GM18861 (cell line): ENCODE data around the gene NPIPB6.
A peak's percentile ranks its signal among the peaks of the same experiment; 100 is the strongest.
"Not testable (repeated sequence)": the region's sequence is repeated elsewhere in the genome, so short reads cannot be mapped to it uniquely, and the experiment has no call there.

ENCODE experiments used
- ATAC-seq: cut with Tn5 transposase; IDR thresholded peaks from one replicate; pipeline ENCODE4 v1.9.1; 2021; ENCODE audit not compliant: unreplicated experiment

The NPIPB6 gene

GRCh38 chr16:28363408-28363807 lies at the start of gene NPIPB6:
Gene NPIPB6, minus strand, starts transcription at chr16:28363508. Its CDS starts 686 bp downstream, at chr16:28362822.
- not testable (repeated sequence) for ATAC-seq

DNA sequence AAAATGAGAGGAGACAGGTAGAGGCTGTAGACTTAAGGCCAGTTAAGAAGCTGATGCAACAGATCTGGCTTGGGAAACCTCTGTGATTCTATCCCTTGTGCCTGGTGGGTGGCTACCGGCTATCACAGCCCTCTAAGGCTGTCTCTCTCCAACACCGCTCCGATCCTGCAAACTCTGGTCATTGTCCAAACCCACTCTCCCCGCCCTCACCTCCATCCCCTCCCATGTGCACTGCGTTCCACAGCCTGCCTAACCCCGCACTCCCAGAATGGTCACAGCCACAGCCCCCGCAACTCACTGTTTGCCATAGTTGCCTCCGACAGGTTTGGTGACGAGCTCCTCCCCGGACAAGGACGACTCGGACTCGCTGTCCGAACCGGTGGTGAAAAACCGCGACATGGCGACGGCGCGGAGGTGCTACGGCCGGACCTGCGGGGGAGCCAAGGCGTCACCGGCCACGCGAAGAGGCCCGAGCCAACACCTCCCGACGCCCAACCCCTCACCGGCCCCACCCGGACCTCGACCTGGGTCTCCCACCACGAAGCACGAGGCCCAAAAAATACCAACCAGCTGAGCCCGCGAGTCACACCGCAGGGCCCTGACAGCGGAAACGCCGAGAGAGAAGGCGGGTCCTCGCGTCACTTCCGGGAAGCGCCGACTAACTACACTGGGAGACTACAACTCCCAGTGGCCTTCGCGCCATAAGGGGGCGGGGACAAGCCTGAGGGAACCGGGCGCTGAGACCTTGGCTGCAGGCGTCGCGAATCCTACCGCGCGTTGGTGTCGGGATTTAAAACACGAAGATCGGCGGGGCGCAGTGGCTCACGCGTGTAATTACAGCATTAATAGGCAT lies 40.1 kb upstream of the NPIPB6 start, which contains the start of gene EIF3CL:
TSS of gene EIF3CL (minus strand) at position 622 of the 853 bp plus-strand sequence. CDS start at position 399, 223 bp downstream.
- peak; percentile 95 for ATAC-seq

GRCh38 chr16:28392054-28392453 lies 28.7 kb upstream of the NPIPB6 start:
- ATAC-seq: not testable (repeated sequence)

- not testable (repeated sequence) for ATAC-seq
Observed at GRCh38 chr16:28382177-28382867, 19.0 kb upstream of the NPIPB6 start.

DNA sequence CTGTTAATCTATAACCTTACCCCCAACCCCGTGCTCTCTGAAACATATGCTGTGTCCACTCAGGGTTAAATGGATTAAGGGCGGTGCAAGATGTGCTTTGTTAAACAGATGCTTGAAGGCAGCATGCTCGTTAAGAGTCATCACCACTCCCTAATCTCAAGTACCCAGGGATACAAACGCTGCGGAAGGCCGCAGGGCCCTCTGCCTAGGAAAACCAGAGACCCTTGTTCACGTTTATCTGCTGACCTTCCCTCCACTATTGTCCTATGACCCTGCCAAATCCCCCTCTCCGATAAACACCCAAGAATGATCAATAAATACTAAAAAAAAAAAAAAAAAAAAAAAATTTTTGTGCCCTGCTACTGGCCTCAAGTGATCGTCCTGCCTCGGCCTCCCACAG lies 14.5 kb upstream of the NPIPB6 start:
- not testable (repeated sequence) for ATAC-seq

GRCh38 chr16:28377108-28377625 lies 13.9 kb upstream of the NPIPB6 start:
- not testable (repeated sequence) for ATAC-seq

GRCh38 chr16:28375115-28375514 lies 11.8 kb upstream of the NPIPB6 start:
- not testable (repeated sequence) for ATAC-seq

GRCh38 chr16:28374281-28374680 lies 11.0 kb upstream of the NPIPB6 start:
- ATAC-seq: not testable (repeated sequence)

DNA sequence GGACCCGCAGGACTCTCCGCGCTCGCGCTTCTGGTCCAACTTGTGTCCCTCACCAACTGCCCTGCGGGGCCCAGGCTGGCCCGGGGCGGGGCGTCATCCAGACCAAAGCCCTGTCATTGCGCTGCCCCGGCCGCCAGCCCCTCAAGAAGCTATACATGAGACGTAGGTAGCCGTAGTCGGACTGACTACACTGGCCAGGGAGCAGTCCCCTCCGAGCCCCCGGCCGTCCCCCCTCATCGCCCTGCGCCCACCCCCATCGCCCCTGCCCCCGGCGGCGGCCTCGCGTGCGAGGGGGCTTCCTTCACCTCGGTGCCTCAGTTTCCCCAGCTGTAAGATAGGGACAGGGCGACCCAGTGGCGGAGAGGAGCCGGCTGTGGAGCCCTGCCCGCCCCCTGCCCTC lies 4.6 kb upstream of the NPIPB6 start:
- ATAC-seq: not testable (repeated sequence)

DNA sequence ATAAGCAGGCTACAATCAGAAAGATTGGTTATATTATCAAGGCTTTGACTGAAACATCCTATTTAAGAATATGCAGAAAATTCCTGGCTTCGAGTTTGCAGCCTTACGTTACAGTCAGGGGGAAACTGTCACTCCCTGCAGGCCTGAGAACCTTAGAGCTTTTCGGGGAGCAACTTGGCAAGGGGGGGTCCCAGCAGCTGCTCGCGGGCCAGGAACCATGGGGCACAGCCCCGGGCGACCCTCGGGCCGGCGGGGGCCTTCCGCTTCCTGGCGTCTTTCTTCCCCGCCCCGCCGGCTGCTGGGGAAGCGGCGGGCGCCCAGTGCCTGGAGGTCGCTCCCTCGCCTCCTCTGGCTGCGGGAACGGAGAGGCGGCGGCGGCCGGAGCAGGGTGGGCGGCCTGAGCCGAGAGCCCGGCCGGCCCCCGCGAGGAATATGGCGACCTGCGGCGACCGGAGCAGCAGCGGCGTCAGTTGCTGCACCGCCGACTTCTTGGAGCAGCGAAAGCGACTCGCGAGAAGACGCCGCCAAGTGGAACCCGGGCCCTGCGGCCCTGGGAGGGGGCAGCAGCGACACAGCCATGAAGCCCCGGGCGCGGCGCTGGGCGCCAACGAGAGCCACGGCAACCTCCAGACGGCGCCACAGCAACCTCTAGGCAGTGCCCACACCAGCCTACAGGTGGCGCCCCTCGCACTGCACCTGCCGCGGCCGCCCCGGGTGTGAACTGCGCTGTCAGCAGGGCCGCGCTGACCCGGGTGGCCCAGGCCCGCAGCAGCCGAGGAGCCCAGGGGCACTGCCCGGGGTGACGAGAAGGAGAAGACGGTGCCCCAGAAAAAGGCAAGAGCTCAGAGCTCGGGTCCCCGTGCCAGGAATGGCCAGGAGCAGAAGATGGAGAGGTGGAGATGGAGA lies 1.2 kb upstream of the NPIPB6 start:
- peak; percentile 78 for ATAC-seq

DNA sequence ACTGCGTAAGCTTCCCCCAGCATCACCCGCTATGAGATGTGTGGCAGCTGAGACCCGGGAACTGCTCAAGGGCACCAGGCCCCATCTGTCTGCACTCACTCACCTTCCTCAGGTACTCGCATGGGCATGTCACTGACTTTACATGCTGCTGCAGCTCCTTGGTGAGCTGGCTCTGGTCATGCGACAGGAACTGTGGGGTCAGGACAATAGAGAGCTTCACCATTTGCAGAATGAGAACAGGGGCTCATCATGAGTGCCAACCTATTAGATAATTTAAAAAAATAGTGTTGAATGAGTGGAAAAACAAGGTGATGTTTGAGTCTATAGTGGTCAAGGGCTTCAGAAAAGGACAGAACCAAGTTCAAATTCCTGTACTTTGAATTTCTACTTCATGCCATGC lies 708 bp downstream of the NPIPB6 start:
- ATAC-seq: not testable (repeated sequence)

DNA sequence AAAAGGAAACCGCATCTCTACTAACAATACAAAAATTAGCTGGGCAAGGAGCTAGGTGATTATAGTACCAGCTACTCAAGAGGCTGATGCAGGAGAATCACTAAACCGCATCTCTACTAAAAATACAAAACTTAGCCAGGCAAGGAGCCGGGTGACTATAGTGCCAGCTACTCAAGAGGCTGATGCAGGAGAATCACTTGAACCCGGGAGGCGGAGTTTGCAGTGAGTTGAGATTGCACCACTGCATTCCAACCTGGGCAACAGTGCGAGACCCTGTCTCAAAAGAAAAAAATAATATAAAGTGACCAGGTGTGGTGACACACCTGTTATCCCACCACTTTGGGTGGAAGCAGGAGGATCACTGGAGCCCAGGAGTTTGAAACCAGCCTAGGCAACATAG lies 25.1 kb downstream of the NPIPB6 start:
- ATAC-seq: not testable (repeated sequence)

GRCh38 chr16:28336940-28337710 lies 26.2 kb downstream of the NPIPB6 start:
- not testable (repeated sequence) for ATAC-seq

- ATAC-seq: not testable (repeated sequence)
Observed at GRCh38 chr16:28335678-28336077, 27.6 kb downstream of the NPIPB6 start.

- ATAC-seq: not testable (repeated sequence)
Observed at GRCh38 chr16:28332632-28333031, 30.7 kb downstream of the NPIPB6 start.

DNA sequence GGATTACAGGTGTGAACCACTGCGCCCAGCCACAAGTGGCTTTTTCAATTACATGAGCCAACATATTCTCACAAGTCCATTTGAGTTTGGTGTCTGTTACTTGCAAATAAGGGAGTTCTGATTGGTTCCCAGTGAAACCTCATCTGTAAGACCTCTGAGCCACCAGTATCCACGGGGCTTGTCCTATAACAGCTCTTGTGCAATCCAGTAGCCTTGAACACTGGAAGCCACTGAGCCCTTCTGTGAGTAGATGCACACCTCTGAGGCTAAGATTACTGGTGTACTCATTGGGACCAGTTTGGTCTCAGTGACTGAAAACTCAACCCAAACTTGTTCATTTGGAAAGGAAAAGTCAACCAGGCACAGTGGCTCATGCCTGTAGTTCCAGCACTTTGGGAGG lies 32.3 kb downstream of the NPIPB6 start:
- not testable (repeated sequence) for ATAC-seq

DNA sequence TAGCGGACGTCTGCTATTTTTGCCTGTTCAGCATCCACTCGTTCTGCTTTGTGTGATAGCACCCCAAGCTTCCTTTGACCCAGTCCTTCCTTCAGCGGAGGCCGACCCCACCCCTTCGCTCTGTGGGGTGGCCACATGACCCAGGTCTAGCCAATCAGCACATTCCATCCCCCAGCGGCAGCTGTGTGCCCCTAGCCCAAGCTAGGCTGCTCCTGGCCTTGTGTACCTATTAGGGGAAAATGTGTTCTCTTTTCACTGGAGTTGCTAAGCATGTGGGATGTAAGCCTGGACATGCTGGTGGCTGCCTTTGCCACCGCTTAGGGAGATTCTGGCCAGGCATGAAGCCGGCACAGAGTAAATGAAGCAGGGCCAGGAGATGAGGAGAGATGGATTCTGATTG lies 33.1 kb downstream of the NPIPB6 start:
- not testable (repeated sequence) for ATAC-seq

DNA sequence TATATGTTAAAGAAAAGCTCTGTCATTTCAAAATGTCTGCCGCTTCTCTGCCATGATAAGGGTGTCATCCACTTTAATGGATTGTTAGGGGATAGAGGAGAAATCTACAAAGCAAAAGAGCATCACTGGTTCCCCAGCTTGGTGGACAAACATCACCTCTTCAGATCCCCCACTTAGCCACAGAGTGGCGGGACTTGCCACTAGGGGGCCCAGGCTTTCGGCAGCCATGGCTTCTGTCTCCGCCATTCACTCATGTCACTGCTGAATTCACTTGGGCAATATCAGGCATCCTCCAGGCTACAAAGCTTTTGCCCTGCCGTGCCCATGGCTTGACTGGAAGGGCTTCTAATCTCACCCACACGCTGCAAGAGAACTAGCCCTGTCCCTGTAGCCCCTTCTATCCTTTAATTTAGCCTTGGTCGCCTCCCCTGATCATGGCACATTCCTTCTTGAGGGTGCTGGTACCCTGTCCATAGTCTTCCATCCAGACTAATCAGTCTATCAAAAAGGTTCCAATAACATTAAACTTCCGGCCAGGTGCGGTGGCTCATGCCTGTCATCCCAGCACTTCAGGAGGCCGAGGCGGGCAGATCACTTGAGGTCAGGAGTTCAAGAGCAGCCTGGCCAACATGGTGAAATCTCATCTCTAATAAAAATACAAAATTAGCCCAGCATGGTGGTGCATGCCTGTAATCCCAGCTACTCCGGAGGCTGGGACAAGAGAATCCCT lies 36.3 kb downstream of the NPIPB6 start:
- no peak for ATAC-seq

- ATAC-seq: no peak
Observed at GRCh38 chr16:28324887-28325279, 38.4 kb downstream of the NPIPB6 start.
